Stimulated activated CD4-positive, alpha-beta T cell treated with anti-CD3 and anti-CD28 coated beads, TNF-alpha, amount 100 ng/mL, for 48 hours (primary cell): Measurements from ENCODE around the gene ZNF529.
"Not testable (repeated sequence)": the region's sequence is repeated elsewhere in the genome, so short reads cannot be mapped to it uniquely, and the experiment has no call there.

ENCODE experiments used
- DNase-seq, 3 donors: peaks; one replicate each; pipeline ENCODE4 v3.0.0-alpha.2; 2020; ENCODE audit warnings: low read depth in 3 of 3

The ZNF529 gene

GRCh38 chr19:36573020-36573894 lies at the start of gene ZNF529:
Gene ZNF529, minus strand, starts transcription at chr19:36573292. Its CDS starts 946 bp downstream, at chr19:36572346.
- peak; percentile 66 to 74 (median 73) for DNase-seq

GRCh38 chr19:36605877-36606478 lies 32.9 kb upstream of the ZNF529 start:
- DNase-seq, result no peak

GRCh38 chr19:36605101-36605876 lies 32.2 kb upstream of the ZNF529 start, which contains the start of gene ZNF382:
Gene ZNF382, plus strand, starts transcription at chr19:36605313. Its CDS starts 4,602 bp downstream, at chr19:36609915.
- peak; percentile 70 to 90 (median 79) for DNase-seq

GRCh38 chr19:36604656-36605100 lies 31.6 kb upstream of the ZNF529 start:
- peak; percentile 66 to 85 (median 83) for DNase-seq

- DNase-seq, result not testable (repeated sequence)
Measured at GRCh38 chr19:36602681-36603080, 29.6 kb upstream of the ZNF529 start.

- DNase-seq, result no peak
Measured at GRCh38 chr19:36579255-36579654, 6.2 kb upstream of the ZNF529 start.

- no peak for DNase-seq
Measured at GRCh38 chr19:36577271-36577996, 4.3 kb upstream of the ZNF529 start.

GRCh38 chr19:36574741-36575140 lies 1.6 kb upstream of the ZNF529 start:
- no peak for DNase-seq

- DNase-seq, result no peak
Measured at GRCh38 chr19:36573895-36574720, 1.0 kb upstream of the ZNF529 start.

- DNase-seq, result no peak
Measured at GRCh38 chr19:36572593-36573019, 486 bp downstream of the ZNF529 start.

- no peak for DNase-seq
Measured at GRCh38 chr19:36564391-36564790, 8.7 kb downstream of the ZNF529 start.

- no peak for DNase-seq
Measured at GRCh38 chr19:36547001-36547732, 25.9 kb downstream of the ZNF529 start.

GRCh38 chr19:36528921-36529518 lies 44.1 kb downstream of the ZNF529 start:
- DNase-seq, result peak in 2 of 3 donors; percentile 7 to 9

GRCh38 chr19:36528194-36528920 lies 44.7 kb downstream of the ZNF529 start, which contains the start of gene ZNF260:
Gene ZNF260, minus strand, starts transcription at chr19:36528271. Its CDS starts 13,033 bp downstream, at chr19:36515238.
- DNase-seq, result peak; percentile 86 to 90 (median 87)

GRCh38 chr19:36527873-36528193 lies 45.3 kb downstream of the ZNF529 start:
- no peak for DNase-seq

GRCh38 chr19:36527341-36527740 lies 45.8 kb downstream of the ZNF529 start:
- no peak for DNase-seq

GRCh38 chr19:36526581-36526980 lies 46.5 kb downstream of the ZNF529 start:
- DNase-seq, result no peak

GRCh38 chr19:36524617-36525016 lies 48.5 kb downstream of the ZNF529 start:
- DNase-seq, result no peak
